Left cardiac atrium (tissue), 4 donors: ENCODE data around the gene OBP2B. TPM values are rescaled to one million over a fixed set of nuclear protein-coding genes. Genes with fewer than 3 reads are reported as not detected.
"Not testable (repeated sequence)": the region's sequence is repeated elsewhere in the genome, so short reads cannot be mapped to it uniquely, and the experiment has no call there.

Experiments
- ATAC-seq, 2 donors: fragments of 200-7000 bp; cut with Tn5 transposase; one replicate each; pipeline ENCODE4 v1.9.1; 2020; ENCODE audit warnings: mild to moderate bottlenecking in 2 of 2, moderate library complexity in 2 of 2
- DNase-seq: peaks from one replicate; pipeline ENCODE4 v3.0.0-alpha.2; 2020
- intact Hi-C, 2 donors: fragments of 100-400 bp; cut with DNase I; formaldehyde crosslinking; loops; one replicate each; pipeline versions ENCODE4 v1.14.1 to v1.15.1; 2022 to 2023
- long read RNA-seq: library from polyadenylated mRNA; unstranded; transcript quantifications from one replicate; pipeline ENCODE4 v2.0.0, GENCODE V29; 2021
- total RNA-seq, 2 donors: library from RNA; stranded (reverse); fragmentation: NEBNext Ultra II Directional; extraction: Animal tissue kit (Norgen Biotek cat#: 25700); gene quantifications; one replicate each; pipeline ENCODE4 v1.2.1, GENCODE V29; 2021
- donor health status: DM: no; HTN: yes; CAD: no.
- donor health status: DM: no; HTN: yes; CAD: no; lungs with severe emphysema.
- donor health status: DM: yes; HTN: yes; CAD: no.
- donor health status: Dilated cardiomyopathy.

The OBP2B gene
- total RNA-seq, result not detected
- long read RNA-seq, result 0 reads

DNA sequence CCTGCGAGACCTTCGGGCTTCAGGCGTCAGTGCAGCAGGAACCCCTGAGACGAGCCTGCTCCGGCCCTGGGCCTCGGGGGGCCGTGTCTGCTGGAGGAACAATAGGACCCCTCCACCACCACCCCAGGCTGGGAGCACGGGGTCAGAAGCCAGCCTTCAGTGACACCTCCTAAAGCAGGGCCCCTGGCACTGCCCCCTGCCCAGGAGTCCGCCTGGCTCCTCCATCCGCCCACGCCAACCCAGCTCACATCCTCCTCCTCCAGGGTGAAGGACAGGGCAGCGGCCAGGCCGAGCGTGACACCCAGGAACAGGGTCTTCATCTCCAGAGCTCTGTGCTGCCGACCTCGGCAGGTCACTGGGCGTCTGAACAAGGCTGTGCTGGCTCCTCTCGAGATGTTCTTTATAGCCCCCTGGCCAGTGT is at the start of gene OBP2B:
TSS of gene OBP2B (minus strand) at position 371 of the 421 bp plus-strand sequence. CDS start at position 320, 51 bp downstream.
- intact Hi-C loops, DNase-seq, ATAC-seq: not testable (repeated sequence)

DNA sequence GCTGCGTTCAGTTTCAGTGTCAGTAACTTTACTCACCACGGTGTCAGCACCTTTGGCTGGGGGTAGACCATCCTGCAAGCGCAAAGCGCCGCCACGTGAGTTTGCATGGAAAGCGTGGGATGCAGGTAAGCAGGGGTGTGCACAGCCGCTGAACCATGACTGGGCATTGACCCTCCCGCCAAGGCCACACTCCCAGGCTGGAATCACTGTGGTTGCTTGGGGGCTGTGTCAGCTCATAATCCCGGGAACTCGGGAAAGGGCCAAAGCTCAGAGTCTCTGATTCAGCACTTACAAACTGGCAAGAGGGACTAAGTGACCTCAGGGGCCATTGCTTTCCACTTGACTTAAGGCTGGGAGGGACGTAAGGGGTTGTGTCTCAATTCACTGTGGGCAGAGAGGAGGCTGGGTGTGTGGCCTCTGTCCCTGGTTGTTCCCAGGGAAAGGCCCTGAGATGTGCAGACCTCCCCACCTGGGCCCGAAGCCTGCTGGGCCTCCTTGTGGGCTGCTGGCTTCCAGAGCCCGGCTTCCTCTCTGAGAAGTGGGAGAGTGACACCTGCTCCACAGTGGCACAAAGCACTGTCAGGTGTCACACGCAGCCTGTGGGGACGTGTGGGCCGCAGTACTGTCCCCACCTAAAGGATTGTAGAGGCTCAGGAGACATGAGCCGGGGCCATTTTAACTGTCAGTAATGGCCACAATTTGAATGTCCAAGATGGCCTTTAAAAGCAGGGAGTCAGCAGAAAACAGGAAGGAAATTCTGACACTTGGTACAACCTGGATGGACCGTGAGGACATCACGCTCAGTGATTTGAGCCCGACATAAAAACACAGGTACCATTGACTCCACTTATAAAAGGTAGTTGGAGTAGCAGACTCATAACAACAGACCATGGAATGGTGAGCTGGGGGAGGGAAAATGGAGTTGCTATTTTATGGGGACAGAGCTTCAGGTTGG is 49.3 kb upstream of the OBP2B start:
- intact Hi-C loops, result no loop called here
- ATAC-seq, result peak in 1 of 2 donors; percentile 21
- no peak for DNase-seq

GRCh38 chr9:133257465-133257956 is 48.5 kb upstream of the OBP2B start:
- ATAC-seq (peak in 1 of 2 donors; percentile 59), DNase-seq (peak; percentile 45)
- intact Hi-C loops, result no loop called here

DNA sequence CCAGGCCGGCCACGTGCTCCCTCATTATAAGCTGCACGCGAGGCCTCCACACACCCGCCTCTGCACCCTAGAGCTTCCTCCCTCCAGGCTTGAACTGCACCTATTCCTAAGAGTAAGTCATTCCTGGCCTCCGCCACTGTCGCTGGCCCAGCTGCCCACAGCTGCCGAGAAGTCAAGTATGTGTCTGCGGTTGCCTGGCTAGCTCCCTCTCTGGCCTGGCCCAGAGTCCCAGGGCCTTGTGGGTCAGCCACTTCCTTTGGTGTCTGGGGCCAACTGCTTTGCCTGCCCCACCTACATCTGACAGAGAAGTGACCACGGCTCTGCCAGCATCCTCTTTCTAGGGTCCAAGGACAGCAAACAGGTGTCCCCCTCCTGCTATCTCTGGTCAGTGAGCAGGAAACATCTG is 47.6 kb upstream of the OBP2B start:
- ATAC-seq (peak; percentile 25 to 26), DNase-seq (no peak)
- intact Hi-C loops, result no loop called here

DNA sequence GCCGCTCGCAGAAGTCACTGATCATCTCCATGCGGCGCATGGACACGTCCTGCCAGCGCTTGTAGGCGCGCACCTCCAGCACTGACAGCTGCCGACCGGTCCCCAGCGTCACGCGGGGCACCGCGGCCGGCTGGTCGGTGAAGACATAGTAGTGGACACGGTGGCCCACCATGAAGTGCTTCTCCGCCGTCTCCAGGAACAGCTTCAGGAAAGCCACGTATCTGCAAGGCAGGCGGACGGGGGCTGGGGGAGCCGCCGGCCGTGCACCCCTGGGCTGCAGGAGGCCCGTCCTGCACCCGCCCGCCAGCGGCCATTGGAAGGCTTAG is 47.0 kb upstream of the OBP2B start:
- intact Hi-C loops, result no loop called here
- ATAC-seq (no peak), DNase-seq (no peak)

DNA sequence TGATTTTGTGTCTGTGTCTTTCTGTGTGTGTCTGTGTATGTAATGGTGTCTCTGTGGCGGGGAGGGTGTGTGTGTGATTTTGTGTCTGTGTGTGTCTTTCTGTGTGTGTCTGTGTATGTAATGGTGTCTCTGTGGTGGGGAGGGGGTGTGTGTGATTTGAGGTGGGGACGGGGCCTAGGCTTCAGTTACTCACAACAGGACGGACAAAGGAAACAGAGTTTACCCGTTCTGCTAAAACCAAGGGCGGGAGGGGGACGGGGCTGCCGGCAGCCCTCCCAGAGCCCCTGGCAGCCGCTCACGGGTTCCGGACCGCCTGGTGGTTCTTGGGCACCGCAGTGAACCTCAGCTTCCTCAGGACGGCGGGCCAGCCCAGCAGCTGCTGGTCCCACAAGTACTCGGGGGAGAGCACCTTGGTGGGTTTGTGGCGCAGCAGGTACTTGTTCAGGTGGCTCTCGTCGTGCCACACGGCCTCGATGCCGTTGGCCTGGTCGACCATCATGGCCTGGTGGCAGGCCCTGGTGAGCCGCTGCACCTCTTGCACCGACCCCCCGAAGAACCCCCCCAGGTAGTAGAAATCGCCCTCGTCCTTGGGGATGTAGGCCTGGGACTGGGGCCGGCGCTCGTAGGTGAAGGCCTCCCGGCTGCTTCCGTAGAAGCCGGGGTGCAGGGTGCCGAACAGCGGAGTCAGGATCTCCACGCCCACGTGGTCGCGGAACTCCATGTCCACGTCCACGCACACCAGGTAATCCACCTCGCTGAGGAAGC is 46.5 kb upstream of the OBP2B start:
- intact Hi-C loops, result no loop called here
- DNase-seq (no peak), ATAC-seq (no peak)

- DNase-seq (no peak), ATAC-seq (no peak)
- intact Hi-C loops, result no loop called here
Observed at GRCh38 chr9:133254471-133254870, 45.4 kb upstream of the OBP2B start.

DNA sequence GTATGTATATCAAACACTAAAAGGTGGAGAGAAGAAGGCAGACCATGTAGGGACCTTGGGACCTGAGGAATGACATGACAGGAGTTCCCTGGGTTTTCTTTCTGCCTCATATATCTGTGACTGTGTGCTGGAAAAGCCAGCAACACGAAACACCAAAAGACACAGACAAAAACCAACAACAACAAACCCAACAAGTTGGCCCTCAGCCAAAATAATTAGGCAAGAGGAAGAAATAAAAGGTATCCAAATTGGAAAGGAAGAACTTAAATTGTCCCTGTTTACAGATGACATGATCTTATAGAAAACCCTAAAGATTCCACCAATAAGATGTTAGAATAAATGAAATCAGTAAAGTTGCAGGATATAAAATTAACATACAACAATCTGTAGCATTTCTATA is 44.2 kb upstream of the OBP2B start:
- DNase-seq (no peak), ATAC-seq (no peak)
- intact Hi-C loops, result no loop called here

GRCh38 chr9:133252301-133253020 is 43.4 kb upstream of the OBP2B start:
- intact Hi-C loops, result no loop called here
- DNase-seq, result peak; percentile 52
- peak; percentile 51 to 87 for ATAC-seq

DNA sequence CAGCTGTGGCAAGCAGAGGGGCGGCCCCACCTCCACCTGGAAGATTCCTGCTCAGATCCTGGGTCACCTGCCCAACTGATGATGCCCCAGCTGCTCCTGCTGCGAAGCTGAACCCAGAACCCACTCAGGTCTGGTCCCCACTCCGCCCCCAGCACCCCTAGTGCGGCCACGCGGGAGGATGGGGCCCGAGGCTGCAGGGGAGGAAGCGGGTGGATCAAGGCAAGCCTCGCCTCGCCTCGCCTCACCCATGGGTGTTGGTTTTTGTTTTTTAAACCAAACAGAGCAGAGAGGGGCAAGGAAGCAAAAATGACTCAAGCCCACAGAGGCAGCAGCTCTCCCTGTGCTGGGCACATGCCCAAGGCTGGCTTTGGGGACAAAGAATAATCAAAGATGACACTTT is 42.7 kb upstream of the OBP2B start:
- peak in 1 of 2 donors; percentile 34 for ATAC-seq
- DNase-seq, result no peak

DNA sequence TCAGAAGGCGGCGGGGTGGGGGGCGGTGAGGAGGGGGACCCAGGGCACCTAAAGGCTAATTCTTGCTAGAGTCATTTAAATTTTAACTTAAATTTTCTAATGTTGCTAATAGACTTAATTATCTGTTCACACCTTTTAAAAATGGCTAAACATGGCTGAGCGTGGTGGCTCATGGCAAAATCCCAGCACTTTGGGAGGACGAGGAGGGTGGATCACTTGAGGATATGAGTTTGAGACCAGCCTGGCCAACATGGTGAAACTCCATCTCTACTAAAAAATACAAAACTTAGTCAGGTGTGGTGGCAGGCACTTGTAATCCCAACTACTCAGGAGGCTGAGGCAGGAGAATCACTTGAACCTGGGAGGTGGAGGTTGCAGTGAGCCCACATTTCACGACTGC is 42.2 kb upstream of the OBP2B start:
- not testable (repeated sequence) for ATAC-seq, DNase-seq

More for the DNA sequence above, 42.7 kb upstream of the OBP2B start:
- intact Hi-C loops, result no loop called here

DNA sequence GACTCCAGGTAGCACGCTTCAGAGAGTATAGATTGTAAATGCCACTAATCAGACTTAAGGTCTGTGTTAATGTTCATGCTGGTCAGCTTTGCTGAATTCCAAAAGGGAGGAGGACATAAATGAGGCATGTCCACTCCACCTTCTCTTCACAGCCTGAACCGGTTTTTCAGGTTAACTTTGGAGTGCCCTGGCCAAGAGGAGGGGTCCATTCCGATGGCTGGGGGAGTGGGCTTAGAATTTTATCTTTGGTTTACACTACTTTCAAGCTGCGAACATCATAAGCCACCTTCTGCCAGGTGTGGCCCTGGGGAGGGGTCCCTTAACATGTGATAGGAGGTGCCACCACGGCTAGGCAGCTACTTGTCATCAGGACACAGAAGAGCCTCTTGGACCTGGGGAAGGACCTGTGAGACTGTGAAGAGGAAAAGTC is 41.7 kb upstream of the OBP2B start:
- DNase-seq (no peak), ATAC-seq (no peak)
- intact Hi-C loops, result no loop called here

More for the DNA sequence above, 42.2 kb upstream of the OBP2B start:
- intact Hi-C loops, result not testable (repeated sequence)

GRCh38 chr9:133249337-133249736 is 40.3 kb upstream of the OBP2B start:
- DNase-seq, result no peak
- intact Hi-C loops, result no loop called here
- no peak for ATAC-seq

DNA sequence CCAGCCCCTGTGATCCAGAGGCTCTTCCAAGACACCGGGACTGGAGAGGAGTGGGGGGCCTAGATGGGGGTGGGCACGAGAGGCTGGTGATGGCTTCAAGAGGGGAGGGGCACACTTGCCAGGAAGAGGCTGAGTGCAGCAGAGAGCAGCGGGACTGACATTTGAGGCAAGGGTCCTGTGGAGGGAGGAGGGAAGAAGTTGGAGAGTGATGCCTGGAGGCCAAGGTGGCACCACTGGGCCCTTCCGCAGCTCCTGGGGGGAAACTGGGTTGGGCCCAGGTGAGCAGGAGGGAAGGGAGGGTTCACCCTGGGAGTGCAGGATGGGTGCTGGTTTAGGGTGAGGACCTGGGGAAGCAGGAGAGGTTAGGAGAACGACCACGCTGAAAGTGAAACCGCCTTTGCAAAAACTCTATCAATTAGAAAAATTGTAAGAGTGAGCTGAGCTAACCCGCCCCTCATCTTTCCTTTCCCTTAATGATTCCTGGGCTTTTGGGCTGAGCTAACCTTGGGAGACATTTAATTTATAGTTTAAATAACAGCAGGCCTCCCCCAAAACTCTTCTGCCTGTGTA is 39.8 kb upstream of the OBP2B start:
- ATAC-seq (no peak), DNase-seq (no peak)
- intact Hi-C loops, result no loop called here

DNA sequence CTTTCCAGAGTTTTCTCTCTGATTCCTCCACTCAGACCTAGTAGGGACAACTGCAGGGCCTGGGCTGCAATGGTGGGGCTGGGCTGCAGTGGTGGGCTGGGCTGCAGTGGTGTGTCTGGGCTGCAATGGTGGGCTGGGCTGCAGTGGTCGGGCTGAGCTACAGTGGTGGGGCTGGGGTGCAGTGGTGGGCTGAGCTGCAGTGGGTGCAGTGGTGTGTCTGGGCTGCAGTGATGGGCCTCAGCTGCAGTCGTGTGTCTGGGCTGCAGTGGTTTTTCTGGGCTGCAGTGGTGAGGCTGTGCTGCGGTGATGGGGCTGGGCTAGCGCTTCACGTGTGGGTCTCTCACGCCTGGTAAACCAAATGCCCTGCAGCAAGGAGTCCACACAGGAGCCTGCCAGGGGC is 38.6 kb upstream of the OBP2B start:
- DNase-seq (no peak), ATAC-seq (no peak)
- intact Hi-C loops, result no loop called here

DNA sequence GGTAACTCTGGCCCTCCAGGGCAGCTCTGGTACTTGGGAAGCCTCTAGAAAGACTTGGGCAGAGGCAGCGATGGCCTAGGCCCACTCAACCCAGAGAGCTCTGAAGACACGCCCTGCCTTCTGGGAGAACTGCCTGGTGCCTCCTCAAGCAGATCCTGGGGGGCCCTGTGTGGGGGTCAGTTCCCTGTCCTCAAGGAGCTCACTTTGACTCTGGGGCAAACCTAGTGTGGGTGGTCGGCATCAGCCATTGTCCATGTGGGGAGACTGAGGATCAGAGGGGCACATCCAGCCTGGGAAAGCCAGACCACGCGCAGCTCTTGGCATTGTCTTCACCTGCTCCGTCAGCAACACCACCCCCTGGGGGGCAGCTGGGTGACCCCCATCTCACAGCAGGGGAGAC is 37.9 kb upstream of the OBP2B start:
- no peak for DNase-seq
- ATAC-seq, result no peak
- intact Hi-C loops, result no loop called here

DNA sequence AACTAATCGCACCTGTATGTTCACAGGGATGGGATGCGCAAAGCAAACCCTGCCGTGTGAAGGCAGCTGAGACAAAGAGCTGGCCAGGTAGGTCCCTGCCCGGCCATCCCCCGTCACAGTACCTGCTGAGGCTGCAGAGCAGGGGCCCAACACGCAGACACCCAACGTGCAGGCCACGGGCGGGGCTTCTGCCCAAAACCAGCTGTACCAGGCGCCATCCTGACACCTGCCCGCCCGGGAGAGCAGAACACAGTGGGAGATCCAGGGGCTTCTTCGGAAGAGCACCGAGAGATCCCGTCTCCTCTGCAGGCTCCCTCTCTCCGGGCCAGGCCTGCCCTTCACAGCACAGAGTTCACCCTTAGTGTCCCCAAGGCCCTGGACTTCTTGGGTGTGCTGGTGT is 37.5 kb upstream of the OBP2B start:
- DNase-seq (no peak), ATAC-seq (no peak)
- intact Hi-C loops, result no loop called here

DNA sequence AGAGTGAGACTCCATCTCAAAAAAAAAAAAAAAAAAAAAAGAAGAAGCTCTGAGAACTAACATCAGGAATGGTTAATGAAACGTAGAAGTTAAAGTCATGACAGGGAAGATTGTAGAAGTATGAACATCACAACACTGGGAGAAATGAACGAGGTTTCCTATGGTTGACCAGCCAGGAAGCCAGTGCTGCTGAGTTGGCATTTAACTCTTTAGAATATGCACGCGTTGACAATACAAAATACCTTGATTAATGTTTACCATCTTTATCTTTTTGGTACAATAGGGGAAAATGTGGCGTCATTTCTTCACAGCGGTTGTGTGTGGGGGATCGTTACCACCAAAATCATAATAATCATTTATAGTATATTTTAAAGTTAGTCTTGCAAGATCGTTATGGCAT is 33.9 kb upstream of the OBP2B start:
- ATAC-seq (no peak), DNase-seq (no peak)
- intact Hi-C loops, result no loop called here

DNA sequence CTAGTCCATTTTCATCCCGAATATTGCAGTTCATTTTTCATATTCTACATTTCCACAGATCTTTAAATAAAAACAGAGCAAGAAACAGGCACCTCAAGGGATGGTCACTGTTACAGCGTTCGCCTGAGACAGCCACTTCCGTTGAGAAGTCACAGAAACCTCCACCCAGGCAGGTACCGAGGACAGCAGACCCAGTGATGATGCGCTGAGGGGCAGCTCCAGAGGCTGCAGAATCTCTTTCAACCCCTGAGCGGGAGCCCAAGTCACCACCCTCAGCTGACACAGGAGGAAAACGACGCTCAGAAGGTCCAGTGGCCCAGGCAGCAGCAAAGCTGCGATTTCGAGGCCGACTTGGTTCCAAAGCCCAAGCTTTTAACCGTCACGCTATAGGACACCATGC is 33.2 kb upstream of the OBP2B start:
- ATAC-seq, result no peak
- intact Hi-C loops, result no loop called here
- DNase-seq, result no peak
